LNCAP (cell line): ENCODE data around the gene AFF1.

ENCODE experiments used
- CTCF ChIP-seq: fragments of 450-650 bp; IDR thresholded peaks from 2 replicates; pipeline ENCODE4 v1.5.1; 2017; ENCODE audit warnings: mild to moderate bottlenecking

The AFF1 gene

GRCh38 chr4:87042986-87043820 is 108.4 kb downstream of the AFF1 start:
- TF ChIP-seq CTCF = no peak

- TF ChIP-seq CTCF = no peak
These were observed 109.9 kb downstream of the AFF1 start for GRCh38 chr4:87044511-87045233.

GRCh38 chr4:87045234-87045558 is 110.4 kb downstream of the AFF1 start:
- TF ChIP-seq CTCF = no peak

GRCh38 chr4:87045659-87046058 is 110.8 kb downstream of the AFF1 start:
- no peak for TF ChIP-seq CTCF

- no peak for TF ChIP-seq CTCF
These were observed 111.3 kb downstream of the AFF1 start for GRCh38 chr4:87046121-87046551.

- TF ChIP-seq CTCF = no peak
These were observed 112.5 kb downstream of the AFF1 start for GRCh38 chr4:87047281-87047798.

- TF ChIP-seq CTCF = no peak
These were observed 114.7 kb downstream of the AFF1 start for GRCh38 chr4:87049508-87049907.
